CD4-positive, alpha-beta T cell (primary cell): ENCODE measurements around the gene TPSB2. TPM values are rescaled to one million over a fixed set of nuclear protein-coding genes. Genes with fewer than 3 reads are reported as not detected.

Experiments
- ATAC-seq: fragments of 200-7000 bp; cut with Tn5 transposase; one replicate; pipeline ENCODE4 v1.10.0; 2022; ENCODE audit warnings: mild to moderate bottlenecking; ENCODE audit not compliant: poor library complexity
- CTCF ChIA-PET: fragments of 350-600 bp; sonication (Branson Sonifier 250); formaldehyde crosslinking; loops from one replicate; lab custom pipeline; 2021; ENCODE audit warnings: antibody characterized with exemption, inconsistent platforms; lab: Charles Lee
- POLR2A ChIA-PET: fragments of 350-600 bp; sonication (Branson Sonifier 250); formaldehyde crosslinking; loops from one replicate; lab custom pipeline; 2021; ENCODE audit warnings: antibody characterized with exemption, inconsistent platforms; lab: Charles Lee
- DNase-seq, 14 experiments: peaks; one replicate each; pipeline ENCODE4 v3.0.0-alpha.2; 2013 to 2020; ENCODE audit warnings: mixed read lengths in 2 of 14
- H3K27ac ChIP-seq, 2 donors: one replicate each; pipeline versions ENCODE4 v1.5.1 to v1.7.0; 2013; ENCODE audit warnings: low read length in 2 of 2, low read depth in 1 of 2, mild to moderate bottlenecking in 1 of 2
- H3K27me3 ChIP-seq, 2 experiments: 1 replicate in 1 of 2; 2 replicates in 1 of 2; pipeline versions ENCODE4 v1.6.1 to v1.7.0; 2013; ENCODE audit warnings: low read length in 2 of 2, control low read depth in 1 of 2, mild to moderate bottlenecking in 1 of 2, moderate library complexity in 1 of 2; ENCODE audit not compliant: insufficient read depth in 2 of 2, control insufficient read depth in 1 of 2
- H3K36me3 ChIP-seq: one replicate; pipeline ENCODE4 v1.6.1; 2013; ENCODE audit warnings: low read length, control low read depth; ENCODE audit not compliant: insufficient read depth
- H3K4me1 ChIP-seq: one replicate; pipeline ENCODE4 v1.6.1; 2013; ENCODE audit warnings: low read length, control low read depth; ENCODE audit not compliant: insufficient read depth
- H3K4me3 ChIP-seq: one replicate; pipeline ENCODE4 v1.5.1; 2013; ENCODE audit warnings: mild to moderate bottlenecking, low read length, moderate library complexity
- H3K9me3 ChIP-seq, 2 experiments: 1 replicate in 1 of 2; 2 replicates in 1 of 2; pipeline versions ENCODE4 v1.6.1 to v1.7.0; 2013; ENCODE audit warnings: low read length in 2 of 2, mild to moderate bottlenecking in 2 of 2, control low read depth in 1 of 2, moderate library complexity in 1 of 2; ENCODE audit not compliant: control insufficient read depth in 1 of 2, insufficient read depth in 1 of 2
- H3K27ac Mint-ChIP-seq: one replicate; pipeline ENCODE4 v1.8.0; 2020; ENCODE audit warnings: mixed read lengths
- H3K27me3 Mint-ChIP-seq: one replicate; pipeline ENCODE4 v1.8.0; 2021; ENCODE audit warnings: mixed read lengths
- H3K36me3 Mint-ChIP-seq: one replicate; pipeline ENCODE4 v1.8.0; 2021; ENCODE audit warnings: low read depth, mixed read lengths
- H3K4me1 Mint-ChIP-seq: one replicate; pipeline ENCODE4 v1.8.0; 2021; ENCODE audit warnings: low read depth, mixed read lengths
- H3K4me3 Mint-ChIP-seq: one replicate; pipeline ENCODE4 v1.8.0; 2020; ENCODE audit warnings: mild to moderate bottlenecking, mixed read lengths
- H3K9me3 Mint-ChIP-seq: one replicate; pipeline ENCODE4 v1.8.0; 2020; ENCODE audit warnings: mixed read lengths
- CTCF ChIP-seq: fragments of 200-600 bp; IDR thresholded peaks from one replicate; pipeline ENCODE4 v1.8.0; 2022; ENCODE audit warnings: antibody characterized with exemption, mild to moderate bottlenecking
- intact Hi-C, 2 experiments: fragments of 100-400 bp; cut with DNase I in 1 of 2; cut with micrococcal nuclease in 1 of 2; formaldehyde crosslinking; loops; one replicate each; pipeline versions ENCODE4 v1.15.1 to v1.9.0; 2023 to 2025; cut with DNase I, micrococcal nuclease
- total RNA-seq, 174 experiments: library from RNA in 2 of 174; stranded (reverse) in 2 of 174; gene quantifications; one replicate each; pipeline ENCODE4 v1.2.3 and lab custom pipeline; 2021 to 2026

TPSB2 gene
- total RNA-seq, 2 experiments from 2014 or later, result not detected

- Histone ChIP-seq H3K36me3 (no peaks in the 10 kb centered on the region), H3K4me3 (no peak overlapping the region), H3K27me3 (no peaks in the 10 kb centered on the region), H3K9me3 (no peaks in the 10 kb centered on the region), H3K27ac (no peak overlapping the region), H3K4me1 (no peaks in the 10 kb centered on the region)
- intact Hi-C loops, result no loop called here
- Mint-ChIP-seq H3K4me3 (no peak overlapping the region), H3K27me3 (peaks cover 3% of the 10 kb centered on the region), H3K4me1 (no peaks in the 10 kb centered on the region), H3K9me3 (no peaks in the 10 kb centered on the region), H3K36me3 (no peaks in the 10 kb centered on the region), H3K27ac (no peak overlapping the region)
- ChIA-PET POLR2A (no interaction called here), CTCF (no interaction called here)
- no peak for TF ChIP-seq CTCF
- DNase-seq (no peak), ATAC-seq (no peak)
These were observed 10.9 kb downstream of the TPSB2 start for GRCh38 chr16:1218930-1219611.

- Mint-ChIP-seq H3K9me3 (no peaks in the 10 kb centered on the region), H3K27ac (no peak overlapping the region), H3K27me3 (no peaks in the 10 kb centered on the region), H3K36me3 (no peaks in the 10 kb centered on the region), H3K4me3 (no peak overlapping the region), H3K4me1 (no peaks in the 10 kb centered on the region)
- H3K4me3 ChIP-seq, result no peak overlapping the region
- H3K27ac ChIP-seq, result no peak overlapping the region
- no peaks in the 10 kb centered on the region for H3K36me3 ChIP-seq
- ATAC-seq (no peak), DNase-seq (no peak)
- no peak for TF ChIP-seq CTCF
- intact Hi-C loops, result no loop called here
- H3K27me3 ChIP-seq, result no peaks in the 10 kb centered on the region
- H3K4me1 ChIP-seq, result no peaks in the 10 kb centered on the region
- POLR2A ChIA-PET, result no interaction called here
- CTCF ChIA-PET, result no interaction called here
- H3K9me3 ChIP-seq, result no peaks in the 10 kb centered on the region
These were observed 11.7 kb downstream of the TPSB2 start for GRCh38 chr16:1218061-1218929.

- Histone ChIP-seq H3K4me3 (no peak overlapping the region), H3K27ac (no peak overlapping the region), H3K4me1 (no peaks in the 10 kb centered on the region), H3K9me3 (no peaks in the 10 kb centered on the region), H3K36me3 (no peaks in the 10 kb centered on the region), H3K27me3 (no peaks in the 10 kb centered on the region)
- Mint-ChIP-seq H3K4me3 (no peak overlapping the region), H3K27me3 (no peaks in the 10 kb centered on the region), H3K4me1 (no peaks in the 10 kb centered on the region), H3K36me3 (no peaks in the 10 kb centered on the region), H3K27ac (no peak overlapping the region), H3K9me3 (no peaks in the 10 kb centered on the region)
- intact Hi-C loops, result no loop called here
- DNase-seq (no peak), ATAC-seq (no peak)
- POLR2A ChIA-PET, result no interaction called here
- CTCF ChIA-PET, result no interaction called here
- no peak for TF ChIP-seq CTCF
These were observed 12.5 kb downstream of the TPSB2 start for GRCh38 chr16:1217526-1217925.
